Measurements from ENCODE around the gene PRICKLE2.

PRICKLE2 gene

GRCh38 chr3:64187065-64187959, 38.0 kb downstream of the PRICKLE2 start:
- in situ Hi-C loops (cut with MboI; ENCODE audit: low sequenced_read_pairs, unreplicated experiment): no loop called here
- DNase-seq (ENCODE audit: low spot score): no peak
- TF ChIP-seq CTCF (IDR thresholded peaks at IDR 0.05; ENCODE audit: borderline replicate concordance, control extremely low read depth, extremely low read depth, insufficient read depth, missing control alignments): no peak

- no peak for DNase-seq (ENCODE audit: low spot score)
- in situ Hi-C loops (cut with MboI; ENCODE audit: low sequenced_read_pairs, unreplicated experiment): no loop called here
- no peak for TF ChIP-seq CTCF (IDR thresholded peaks at IDR 0.05; ENCODE audit: borderline replicate concordance, control extremely low read depth, extremely low read depth, insufficient read depth, missing control alignments)
These were observed 38.6 kb downstream of the PRICKLE2 start for GRCh38 chr3:64186667-64187064.

DNA sequence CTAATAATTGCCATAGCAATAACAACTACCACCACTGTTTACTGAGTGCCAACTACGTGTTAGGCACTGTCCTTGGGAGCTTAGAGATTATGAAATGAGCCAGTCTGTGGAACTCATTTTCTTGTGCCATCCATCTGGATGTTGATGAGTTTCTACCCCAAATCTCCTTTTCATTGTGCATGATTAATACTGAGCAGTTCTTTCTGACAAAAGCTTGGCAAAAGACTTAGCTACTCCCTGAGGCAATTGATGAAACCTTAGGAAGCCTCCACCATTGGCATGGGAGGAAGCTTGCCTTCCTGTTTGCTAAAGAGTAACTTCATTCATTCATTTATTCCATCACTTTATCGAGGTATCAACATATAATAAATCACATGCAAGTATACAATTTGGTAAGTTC, 39.8 kb downstream of the PRICKLE2 start:
- in situ Hi-C loops (cut with MboI; ENCODE audit: low sequenced_read_pairs, unreplicated experiment): no loop called here
- TF ChIP-seq CTCF (IDR thresholded peaks at IDR 0.05; ENCODE audit: borderline replicate concordance, control extremely low read depth, extremely low read depth, insufficient read depth, missing control alignments): no peak
- DNase-seq (ENCODE audit: low spot score): no peak

GRCh38 chr3:64184621-64185020, 40.6 kb downstream of the PRICKLE2 start:
- DNase-seq (ENCODE audit: low spot score): no peak
- no peak for TF ChIP-seq CTCF (IDR thresholded peaks at IDR 0.05; ENCODE audit: borderline replicate concordance, control extremely low read depth, extremely low read depth, insufficient read depth, missing control alignments)
- in situ Hi-C loops (cut with MboI; ENCODE audit: low sequenced_read_pairs, unreplicated experiment): no loop called here

DNA sequence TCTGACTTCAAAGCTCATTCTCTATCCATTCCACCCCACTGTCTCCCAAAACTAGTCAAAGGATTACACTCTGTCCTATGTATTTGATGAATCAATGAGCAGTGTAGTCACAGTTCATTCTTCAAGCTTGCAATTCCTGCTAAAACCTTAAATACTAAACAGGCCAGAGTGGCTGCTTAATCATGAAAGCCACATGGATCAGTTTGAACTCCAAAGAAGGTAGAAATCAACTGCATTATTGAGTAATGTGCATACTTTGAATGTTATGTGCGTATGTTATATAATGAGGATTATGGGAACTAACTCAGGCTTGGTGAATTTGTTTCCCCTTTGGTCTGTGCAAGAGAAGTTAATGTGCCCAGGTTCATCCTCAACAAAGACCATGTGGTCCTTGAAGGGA, 45.4 kb downstream of the PRICKLE2 start:
- in situ Hi-C loops (cut with MboI; ENCODE audit: low sequenced_read_pairs, unreplicated experiment): no loop called here
- no peak for DNase-seq (ENCODE audit: low spot score)
- no peak for TF ChIP-seq CTCF (IDR thresholded peaks at IDR 0.05; ENCODE audit: borderline replicate concordance, control extremely low read depth, extremely low read depth, insufficient read depth, missing control alignments)

- in situ Hi-C loops (cut with MboI; ENCODE audit: low sequenced_read_pairs, unreplicated experiment): no loop called here
- no peak for DNase-seq (ENCODE audit: low spot score)
- TF ChIP-seq CTCF (IDR thresholded peaks at IDR 0.05; ENCODE audit: borderline replicate concordance, control extremely low read depth, extremely low read depth, insufficient read depth, missing control alignments): no peak
These were observed 46.0 kb downstream of the PRICKLE2 start for GRCh38 chr3:64179249-64179648.

Measured in GM13976 (cell line).